ENCODE measurements around the gene FAM200C.

DNA sequence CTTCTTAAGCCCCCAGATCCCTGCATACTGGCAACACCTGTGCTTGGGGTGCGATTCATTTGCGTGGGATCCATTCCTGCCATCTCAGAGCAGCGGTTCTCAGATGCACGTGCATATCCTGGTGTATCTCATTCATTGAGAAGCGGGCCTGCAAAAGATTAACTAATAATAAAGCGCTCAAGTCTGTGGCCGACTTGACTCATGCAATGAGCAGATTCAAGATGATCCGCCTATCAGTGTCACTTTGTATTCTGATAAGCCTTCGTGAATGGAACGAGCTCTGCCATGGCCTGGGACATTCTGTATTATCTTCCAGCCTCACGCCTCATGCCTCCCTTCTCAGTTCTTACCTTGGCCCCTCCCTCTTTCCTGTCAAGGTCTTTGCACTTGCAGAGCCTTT is 51.8 kb downstream of the FAM200C start:
- TF ChIP-seq, protein P1, sequence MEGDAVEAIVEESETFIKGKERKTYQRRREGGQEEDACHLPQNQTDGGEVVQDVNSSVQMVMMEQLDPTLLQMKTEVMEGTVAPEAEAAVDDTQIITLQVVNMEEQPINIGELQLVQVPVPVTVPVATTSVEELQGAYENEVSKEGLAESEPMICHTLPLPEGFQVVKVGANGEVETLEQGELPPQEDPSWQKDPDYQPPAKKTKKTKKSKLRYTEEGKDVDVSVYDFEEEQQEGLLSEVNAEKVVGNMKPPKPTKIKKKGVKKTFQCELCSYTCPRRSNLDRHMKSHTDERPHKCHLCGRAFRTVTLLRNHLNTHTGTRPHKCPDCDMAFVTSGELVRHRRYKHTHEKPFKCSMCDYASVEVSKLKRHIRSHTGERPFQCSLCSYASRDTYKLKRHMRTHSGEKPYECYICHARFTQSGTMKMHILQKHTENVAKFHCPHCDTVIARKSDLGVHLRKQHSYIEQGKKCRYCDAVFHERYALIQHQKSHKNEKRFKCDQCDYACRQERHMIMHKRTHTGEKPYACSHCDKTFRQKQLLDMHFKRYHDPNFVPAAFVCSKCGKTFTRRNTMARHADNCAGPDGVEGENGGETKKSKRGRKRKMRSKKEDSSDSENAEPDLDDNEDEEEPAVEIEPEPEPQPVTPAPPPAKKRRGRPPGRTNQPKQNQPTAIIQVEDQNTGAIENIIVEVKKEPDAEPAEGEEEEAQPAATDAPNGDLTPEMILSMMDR (IDR thresholded peaks at IDR 0.05) = no peak
- no peak for TF ChIP-seq EP300 (IDR thresholded peaks at IDR 0.05; ENCODE audit: low read depth)
